Measurements from ENCODE around the gene NCOA7. TPM values are rescaled to one million over a fixed set of nuclear protein-coding genes. Genes with fewer than 3 reads are reported as not detected.

The NCOA7 gene
- total and polyA plus RNA-seq, 9 of the 15 experiments (the other 6 are each of a cell fraction or from before 2014, with no cell fraction given): 5.8 to 14.6 (median 9.3) TPM

DNA sequence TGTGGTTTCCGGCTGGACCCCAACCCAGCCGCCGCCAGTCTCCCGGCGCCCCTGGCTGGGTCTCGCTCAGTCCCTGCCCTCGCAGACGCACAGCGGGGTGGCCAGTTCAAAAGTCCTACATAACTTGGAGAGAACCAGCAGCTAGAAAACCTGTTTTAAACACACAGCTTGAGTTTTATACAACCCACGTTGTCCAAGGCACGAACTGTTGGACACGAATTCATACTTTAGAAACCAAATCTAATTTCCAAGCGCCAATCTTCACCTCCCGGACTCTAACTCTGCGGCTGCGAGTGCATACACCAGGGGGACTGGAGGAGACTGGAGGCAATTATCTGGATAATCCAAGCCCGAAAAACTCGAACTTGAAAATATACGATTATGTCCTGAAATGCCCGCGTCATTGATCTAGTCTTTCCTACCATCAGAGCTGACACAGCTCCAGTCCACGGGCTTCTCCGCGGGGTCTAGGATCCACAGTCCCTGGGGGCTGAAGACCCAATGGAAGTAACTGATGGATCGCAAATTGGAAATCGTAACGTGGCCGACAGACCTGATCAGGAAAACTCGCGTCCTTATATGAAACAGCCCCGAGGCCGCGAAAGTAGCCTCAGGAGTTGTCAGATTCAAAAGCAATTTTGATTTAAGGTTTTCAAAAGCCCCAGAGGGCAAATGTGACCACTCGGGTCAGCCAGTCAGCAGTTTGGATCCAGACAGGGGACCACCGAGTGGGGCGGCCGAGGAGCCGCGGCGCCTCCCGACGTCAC, 42.2 kb upstream of the NCOA7 start:
- ChIA-PET CTCF (ENCODE audit: low intra/inter-chr PET ratio) (no interaction called here), POLR2A (interaction anchor here (0.6 to 1.4 kb wide), 2 partner anchors 31 to 34 kb away, joined by 3 to 4 read pairs; no protein-coding TSS in a partner anchor)
- DNase-seq (ENCODE audit: extremely low read depth in 1 of 4, low spot score in 3 of 4): peak in 2 of 4 experiments; percentile 18 to 40
- 2% methylated on average over 42 of the region's 42 CpGs for WGBS (ENCODE audit: insufficient coverage, low coverage, missing lambda C conversion rate)
- peak overlapping the region; percentile 67 for H3K4me3 ChIP-seq
- FAIRE-seq: no peak
- intact Hi-C loops (cut with micrococcal nuclease) (no loop called here), in situ Hi-C loops (cut with MboI) (no loop called here)
- peak overlapping the region; percentile 91 for H2AFZ ChIP-seq (ENCODE audit: low read depth, low read length)
- no peaks in the 10 kb centered on the region for H4K20me1 ChIP-seq (replicated peaks; ENCODE audit: control insufficient read depth, insufficient read depth, low read length)
- peaks cover 41 to 55% of the 10 kb centered on the region in 2 experiments for H3K27me3 ChIP-seq (ENCODE audit: control insufficient read depth in 2 of 2, insufficient read depth in 2 of 2, low read length in 2 of 2)
- no peaks in the 10 kb centered on the region for H3K9me1 ChIP-seq (ENCODE audit: control insufficient read depth, insufficient read depth, low read length)
- H3K9me3 ChIP-seq (replicated peaks; ENCODE audit: control insufficient read depth, insufficient read depth, low read depth, low read length): no peaks in the 10 kb centered on the region
- no peak overlapping the region for H3K27ac ChIP-seq (ENCODE audit: extremely low read depth, low read depth, low read length)
- H3K4me2 ChIP-seq (ENCODE audit: insufficient read depth, low read length): peak overlapping the region; percentile 76
- ATAC-seq: peak; percentile 15
- BruUV-seq (replicated peaks): no TSS peak
- no peaks in the 10 kb centered on the region for H3K79me2 ChIP-seq (ENCODE audit: control insufficient read depth, insufficient read depth, low read length)
- H3K4me1 ChIP-seq (replicated peaks in 1 of 2; ENCODE audit: control insufficient read depth in 2 of 2, insufficient read depth in 2 of 2, low read length in 2 of 2): peaks cover 12 to 28% of the 10 kb centered on the region in 2 experiments; a peak in 4 of 5 replicates
- H3K36me3 ChIP-seq (ENCODE audit: control insufficient read depth, insufficient read depth, low read length): no peaks in the 10 kb centered on the region
- H3K9ac ChIP-seq (ENCODE audit: insufficient read depth in 1 of 2, low read depth in 2 of 2, low read length in 2 of 2): peak overlapping the region; percentile 37 to 88; a peak in 2 of 4 replicates
- TF ChIP-seq KDM1A (IDR thresholded peaks at IDR 0.05): peak in 1 of 2 experiments; percentile 40; a peak in 1 of 4 replicates
- TF ChIP-seq LEF1 (IDR thresholded peaks at IDR 0.05): no peak
- 0 out of 2 replicates have a peak, but pooled peaks have one; percentile 27 for TF ChIP-seq NR3C1 (CRISPR knock-in tag; IDR thresholded peaks at IDR 0.05)
- TF ChIP-seq PKNOX1 (IDR thresholded peaks at IDR 0.05): 0 out of 2 replicates have a peak, but pooled peaks have one; percentile 22
- 0 out of 2 replicates have a peak, but pooled peaks have one; percentile 23 for TF ChIP-seq ZBTB43 (CRISPR knock-in tag; IDR thresholded peaks at IDR 0.05)
- no peak for TF ChIP-seq U2AF2 (optimal IDR thresholded peaks at IDR 0.05; ENCODE audit: low read depth, low read length)
- TF ChIP-seq EZH2 (IDR thresholded peaks at IDR 0.05; ENCODE audit: borderline replicate concordance, low read depth, low read length): peak; percentile 55; the same call in 1 of the 2 replicates
- no peak for TF ChIP-seq ZNF79 (CRISPR knock-in tag; IDR thresholded peaks at IDR 0.05; ENCODE audit: low read depth)
- TF ChIP-seq FOXK1 (CRISPR knock-in tag; IDR thresholded peaks at IDR 0.05; ENCODE audit: borderline replicate concordance): peak; percentile 58; the same call in 1 of the 2 replicates
- TF ChIP-seq RNF2 (IDR thresholded peaks at IDR 0.05): 0 out of 2 replicates have a peak, but pooled peaks have one; percentile 8
- TF ChIP-seq JUN (IDR thresholded peaks at IDR 0.05; ENCODE audit: borderline replicate concordance, low read depth, low read length): no peak
- TF ChIP-seq JUN (CRISPR knock-in tag; IDR thresholded peaks at IDR 0.05; ENCODE audit: borderline replicate concordance): 0 out of 2 replicates have a peak, but pooled peaks have one; percentile 22
- TF ChIP-seq MEIS2 (IDR thresholded peaks at IDR 0.05; ENCODE audit: partially characterized antibody): peak; percentile 71
- TF ChIP-seq ELF2 (CRISPR knock-in tag; IDR thresholded peaks at IDR 0.05): 0 out of 2 replicates have a peak, but pooled peaks have one; percentile 13
- TF ChIP-seq ZSCAN29 (IDR thresholded peaks at IDR 0.05): peak; percentile 93
- TF ChIP-seq HMG20B (CRISPR knock-in tag; IDR thresholded peaks at IDR 0.05): 0 out of 2 replicates have a peak, but pooled peaks have one; percentile 36
- TF ChIP-seq PBX2 (CRISPR knock-in tag; IDR thresholded peaks at IDR 0.05; ENCODE audit: low read depth): no peak
- TF ChIP-seq PBX2 (tag; conservative IDR thresholded peaks at IDR 0.05; ENCODE audit: low read depth): peak; percentile 49
